LNCAP (cell line): ENCODE data around the gene TARP.

Source experiments
- CTCF ChIP-seq: fragments of 450-650 bp; IDR thresholded peaks from 2 replicates; pipeline ENCODE4 v1.5.1; 2017; ENCODE audit warnings: mild to moderate bottlenecking

TARP gene

GRCh38 chr7:38242814-38243213, 30.6 kb downstream of the TARP start:
- no peak for TF ChIP-seq CTCF

- no peak for TF ChIP-seq CTCF
Observed at GRCh38 chr7:38241071-38241470, 32.4 kb downstream of the TARP start.

- no peak for TF ChIP-seq CTCF
Observed at GRCh38 chr7:38235606-38236005, 37.8 kb downstream of the TARP start.

GRCh38 chr7:38232502-38233366, 40.7 kb downstream of the TARP start:
- no peak for TF ChIP-seq CTCF

GRCh38 chr7:38229884-38230642, 43.4 kb downstream of the TARP start:
- TF ChIP-seq CTCF, result no peak

GRCh38 chr7:38229386-38229785, 44.0 kb downstream of the TARP start:
- TF ChIP-seq CTCF, result no peak

GRCh38 chr7:38224392-38224791, 49.0 kb downstream of the TARP start:
- no peak for TF ChIP-seq CTCF
